Aorta (tissue), 5 donors: Measurements from ENCODE around the gene GPR78. TPM values are rescaled to one million over a fixed set of nuclear protein-coding genes. Genes with fewer than 3 reads are reported as not detected.

ENCODE experiments used
- ATAC-seq: fragments of 200-7000 bp; cut with Tn5 transposase; one replicate; pipeline ENCODE4 v1.9.1; 2022; ENCODE audit warnings: moderate library complexity; ENCODE audit not compliant: low FRiP score
- DNase-seq, 2 donors: peaks; one replicate each; pipeline ENCODE4 v3.0.0-alpha.2; 2020
- H3K27ac ChIP-seq, 2 donors: one replicate each; pipeline ENCODE4 v1.5.1; 2013; ENCODE audit warnings: low read length in 2 of 2, mild to moderate bottlenecking in 2 of 2, moderate library complexity in 2 of 2, control low read depth in 1 of 2, inconsistent platforms in 1 of 2, low read depth in 1 of 2
- H3K27me3 ChIP-seq, 2 donors: one replicate each; pipeline ENCODE4 v1.6.1; 2013; ENCODE audit warnings: control low read depth in 1 of 2, low read length in 1 of 2, mild to moderate bottlenecking in 1 of 2, moderate library complexity in 1 of 2; ENCODE audit not compliant: insufficient read depth in 2 of 2, control insufficient read depth in 1 of 2
- H3K36me3 ChIP-seq, 2 donors: one replicate each; pipeline ENCODE4 v1.6.1; 2013; ENCODE audit warnings: control low read depth in 1 of 2, low read length in 1 of 2, mild to moderate bottlenecking in 1 of 2; ENCODE audit not compliant: insufficient read depth in 2 of 2, control insufficient read depth in 1 of 2
- H3K4me1 ChIP-seq, 2 donors: one replicate each; pipeline ENCODE4 v1.6.1; 2013; ENCODE audit warnings: low read length in 2 of 2, control low read depth in 1 of 2, mild to moderate bottlenecking in 1 of 2, moderate library complexity in 1 of 2; ENCODE audit not compliant: insufficient read depth in 2 of 2, control insufficient read depth in 1 of 2
- H3K4me3 ChIP-seq, 2 donors: one replicate each; pipeline ENCODE4 v1.5.1; 2013; ENCODE audit warnings: low read length in 2 of 2, control low read depth in 1 of 2, mild to moderate bottlenecking in 1 of 2
- H3K9me3 ChIP-seq: one replicate; pipeline ENCODE4 v1.6.1; 2013; ENCODE audit warnings: mild to moderate bottlenecking, low read length; ENCODE audit not compliant: control insufficient read depth
- WGBS, 2 donors: extraction: QIAGEN DNeasy Blood & Tissue Kit; methylation state at CpG; one replicate each; pipeline ENCODE4 v1.1.7; 2013; 5-methylcytosine and 5-hydroxymethylcytosine counted together
- intact Hi-C, 2 donors: fragments of 100-400 bp; cut with DNase I; formaldehyde crosslinking; loops; one replicate each; pipeline versions ENCODE4 v1.14.2 to v1.15.0; 2022
- polyA plus RNA-seq, 2 donors: library from polyadenylated mRNA; stranded (reverse); fragments of 200-250 nt; gene quantifications; one replicate each; pipeline ENCODE4 v1.2.3, GENCODE V29; 2013
- total RNA-seq, 2 donors: library from RNA; stranded (reverse); fragmentation: NEBNext Ultra II Directional; extraction: Animal tissue kit (Norgen Biotek cat#: 25700); gene quantifications; one replicate each; pipeline ENCODE4 v1.2.1, GENCODE V29; 2021
- donor health status: healthy with polysubstance abuse.
- donor health status: Bipolar disorder and iron deficiency.
- donor health status: DM: no; HTN: no; CAD: no.
- donor health status: DM: no; HTN: no; CAD: no.
- donor health status: DM: yes; HTN: yes; CAD: no.

The GPR78 gene
- total and polyA plus RNA-seq, 4 donors = 0.48 TPM; not detected in 3

- no peaks in the 10 kb centered on the region for H3K9me3 ChIP-seq
- intact Hi-C loops = no loop called here
- H3K4me3 ChIP-seq = no peak overlapping the region
- no peak overlapping the region for H3K27ac ChIP-seq
- H3K4me1 ChIP-seq = no peaks in the 10 kb centered on the region
- ATAC-seq (no peak), DNase-seq (peak in 1 of 2 donors; percentile 21)
- no peaks in the 10 kb centered on the region for H3K27me3 ChIP-seq
- WGBS, 2 donors = 81 to 84% methylated on average over 17 of the region's 17 CpGs
- H3K36me3 ChIP-seq = no peaks in the 10 kb centered on the region
Observed at GRCh38 chr4:8556341-8557150, 23.6 kb upstream of the GPR78 start.

- H3K4me1 ChIP-seq = no peaks in the 10 kb centered on the region
- H3K4me3 ChIP-seq = no peak overlapping the region
- WGBS, 2 donors = 81% methylated on average over 21 of the region's 21 CpGs
- no peak overlapping the region for H3K27ac ChIP-seq
- no peak for ATAC-seq
- DNase-seq = peak in 1 of 2 donors; percentile 63
- H3K9me3 ChIP-seq = no peaks in the 10 kb centered on the region
- no peaks in the 10 kb centered on the region for H3K27me3 ChIP-seq
- intact Hi-C loops = no loop called here
- no peaks in the 10 kb centered on the region for H3K36me3 ChIP-seq
Observed at GRCh38 chr4:8557151-8558076, 22.8 kb upstream of the GPR78 start.

GRCh38 chr4:8558080-8558960 lies 21.9 kb upstream of the GPR78 start:
- no peak overlapping the region for H3K4me3 ChIP-seq
- no peak overlapping the region for H3K27ac ChIP-seq
- H3K4me1 ChIP-seq = no peaks in the 10 kb centered on the region
- WGBS, 2 donors = 87 to 88% methylated on average over 21 of the region's 21 CpGs
- ATAC-seq (no peak), DNase-seq (peak in 1 of 2 donors; percentile 65)
- intact Hi-C loops = no loop called here
- H3K9me3 ChIP-seq = no peaks in the 10 kb centered on the region
- H3K27me3 ChIP-seq = no peaks in the 10 kb centered on the region
- no peaks in the 10 kb centered on the region for H3K36me3 ChIP-seq

GRCh38 chr4:8559011-8559410 lies 21.2 kb upstream of the GPR78 start:
- no peaks in the 10 kb centered on the region for H3K36me3 ChIP-seq
- peak in 1 of 2 donors; percentile 50 for DNase-seq
- 93 to 95% methylated on average over 11 of the region's 11 CpGs for WGBS, 2 donors

GRCh38 chr4:8559524-8560264 lies 20.5 kb upstream of the GPR78 start:
- intact Hi-C loops = no loop called here
- H3K27ac ChIP-seq = no peak overlapping the region
- WGBS, 2 donors = 89 to 90% methylated on average over 12 of the region's 12 CpGs
- H3K4me3 ChIP-seq = no peak overlapping the region
- no peaks in the 10 kb centered on the region for H3K36me3 ChIP-seq
- ATAC-seq = no peak
- no peaks in the 10 kb centered on the region for H3K9me3 ChIP-seq
- no peaks in the 10 kb centered on the region for H3K27me3 ChIP-seq
- peak in 1 of 2 donors; percentile 50 for DNase-seq
- H3K4me1 ChIP-seq = no peaks in the 10 kb centered on the region

More at GRCh38 chr4:8559011-8559410, 21.2 kb upstream of the GPR78 start:
- Histone ChIP-seq H3K27ac (no peak overlapping the region), H3K4me1 (no peaks in the 10 kb centered on the region), H3K4me3 (no peak overlapping the region), H3K9me3 (no peaks in the 10 kb centered on the region), H3K27me3 (no peaks in the 10 kb centered on the region)
- intact Hi-C loops = no loop called here
- no peak for ATAC-seq

GRCh38 chr4:8560265-8561047 lies 19.7 kb upstream of the GPR78 start:
- no peak for ATAC-seq
- WGBS, 2 donors = 83 to 85% methylated on average over 16 of the region's 16 CpGs
- H3K4me1 ChIP-seq = no peaks in the 10 kb centered on the region
- intact Hi-C loops = no loop called here
- no peaks in the 10 kb centered on the region for H3K27me3 ChIP-seq
- no peak overlapping the region for H3K27ac ChIP-seq
- no peaks in the 10 kb centered on the region for H3K9me3 ChIP-seq
- H3K36me3 ChIP-seq = no peaks in the 10 kb centered on the region
- H3K4me3 ChIP-seq = no peak overlapping the region
- peak in 1 of 2 donors; percentile 57 for DNase-seq

- Histone ChIP-seq H3K9me3 (no peaks in the 10 kb centered on the region), H3K27ac (no peak overlapping the region), H3K4me3 (no peak overlapping the region), H3K27me3 (no peaks in the 10 kb centered on the region), H3K4me1 (no peaks in the 10 kb centered on the region), H3K36me3 (no peaks in the 10 kb centered on the region)
- intact Hi-C loops = no loop called here
- ATAC-seq (no peak), DNase-seq (no peak)
- 45 to 63% methylated on average over 1 of the region's 1 CpG for WGBS, 2 donors
Observed at GRCh38 chr4:8564595-8564994, 15.6 kb upstream of the GPR78 start.
